SK-N-SH (cell line): ENCODE results near the gene NHLH1. TPM values are rescaled to one million over a fixed set of nuclear protein-coding genes. Genes with fewer than 3 reads are reported as not detected.
A peak's percentile ranks its signal among the peaks of the same experiment; 100 is the strongest.

Experiments
- CTCF ChIA-PET: fragments of 300-600, 350-600 bp; formaldehyde crosslinking; extraction: SDS; loops from one replicate; lab custom pipeline; 2021; lab: Yijun Ruan, JAX
- POLR2A ChIA-PET: fragments of 350-600 bp; sonication (Branson Sonifier 250); formaldehyde crosslinking; extraction: SDS; loops from one replicate; lab custom pipeline; 2020; ENCODE audit warnings: antibody characterized with exemption, inconsistent platforms; lab: Yijun Ruan, JAX
- DNase-seq: peaks from one replicate; pipeline ENCODE4 v3.0.0; 2012
- H2AFZ ChIP-seq: fragments of 200-600 bp; sonication (generic); 2 replicates; pipeline ENCODE4 v1.8.1; 2016; ENCODE audit warnings: antibody characterized with exemption, mild to moderate bottlenecking, low read depth
- H3F3A ChIP-seq: fragments of 200-600 bp; sonication (generic); replicated peaks from 2 replicates; pipeline ENCODE3; 2016; ENCODE audit warnings: antibody characterized with exemption, mild to moderate bottlenecking; ENCODE audit not compliant: insufficient read depth
- H3K27ac ChIP-seq, 2 experiments: fragments of 200-500 bp in 1 of 2; fragments of 200-600 bp in 1 of 2; sonication (Bioruptor generic) in 1 of 2; sonication (generic), shearing (Covaris generic) in 1 of 2; 2 replicates each; pipeline versions ENCODE4 v1.5.1 to v1.6.1; 2014 to 2016; ENCODE audit warnings: low read depth in 2 of 2, inconsistent platforms in 1 of 2, low read length in 1 of 2, mild to moderate bottlenecking in 1 of 2, mixed read lengths in 1 of 2
- H3K27me3 ChIP-seq: fragments of 200-600 bp; sonication (generic), shearing (Covaris generic); 2 replicates; pipeline ENCODE4 v1.6.1; 2016; ENCODE audit warnings: mixed run types; ENCODE audit not compliant: insufficient read depth
- H3K36me3 ChIP-seq, 2 experiments: fragments of 200-500 bp in 1 of 2; fragments of 200-600 bp in 1 of 2; sonication (Bioruptor generic) in 1 of 2; sonication (generic) in 1 of 2; replicated peaks in 1 of 2; 2 replicates each; pipeline versions ENCODE3 to v1.5.1; 2014 to 2016; ENCODE audit warnings: low read length in 1 of 2, mild to moderate bottlenecking in 1 of 2; ENCODE audit not compliant: insufficient read depth in 2 of 2, control insufficient read depth in 1 of 2
- H3K4me1 ChIP-seq, 2 experiments: fragments of 200-500 bp in 1 of 2; fragments of 200-600 bp in 1 of 2; sonication (Bioruptor generic) in 1 of 2; sonication (generic), shearing (Covaris generic) in 1 of 2; 2 replicates each; pipeline versions ENCODE4 v1.5.1 to v1.6.1; 2014 to 2016; ENCODE audit warnings: low read depth in 1 of 2, low read length in 1 of 2, mixed run types in 1 of 2; ENCODE audit not compliant: insufficient read depth in 2 of 2, control insufficient read depth in 1 of 2
- H3K4me2 ChIP-seq: fragments of 200-600 bp; sonication (generic), shearing (Covaris generic); 2 replicates; pipeline ENCODE4 v1.6.1; 2017; ENCODE audit warnings: mixed run types
- H3K4me3 ChIP-seq, 2 experiments: fragments of 200-500 bp in 1 of 2; fragments of 200-600 bp in 1 of 2; sonication (Bioruptor generic) in 1 of 2; sonication (generic), shearing (Covaris generic) in 1 of 2; 2 replicates each; pipeline versions ENCODE4 v1.5.1 to v1.8.1; 2014 to 2016; ENCODE audit warnings: low read depth in 2 of 2, inconsistent platforms in 1 of 2, low read length in 1 of 2, mild to moderate bottlenecking in 1 of 2, mixed read lengths in 1 of 2, moderate library complexity in 1 of 2
- H3K79me2 ChIP-seq: fragments of 200-600 bp; sonication (generic); 2 replicates; pipeline ENCODE4 v1.8.1; 2017; ENCODE audit warnings: mild to moderate bottlenecking; ENCODE audit not compliant: insufficient read depth
- H3K9ac ChIP-seq: fragments of 200-600 bp; sonication (generic); 2 replicates; pipeline ENCODE4 v1.6.1; 2017; ENCODE audit warnings: mixed run types
- H3K9me2 ChIP-seq: fragments of 200-600 bp; sonication (generic); 2 replicates; pipeline ENCODE4 v1.6.1; 2017; ENCODE audit warnings: mixed run types
- H3K9me3 ChIP-seq: fragments of 200-600 bp; sonication (generic); 2 replicates; pipeline ENCODE4 v1.6.1; 2017; ENCODE audit warnings: mixed run types, mild to moderate bottlenecking, moderate library complexity
- H4K20me1 ChIP-seq: fragments of 200-600 bp; sonication (generic); 2 replicates; pipeline ENCODE4 v1.6.1; 2017; ENCODE audit warnings: mild to moderate bottlenecking, mixed run types; ENCODE audit not compliant: insufficient read depth
- CHD2 ChIP-seq: fragments of 150-350 bp; IDR thresholded peaks from 2 replicates; pipeline ENCODE4 v1.6.1; 2018; ENCODE audit warnings: low read length; ENCODE audit not compliant: partially characterized antibody
- CTCF ChIP-seq: fragments of 200-600 bp; sonication (generic); IDR thresholded peaks from 2 replicates; pipeline ENCODE4 v1.6.1; 2017; ENCODE audit warnings: antibody characterized with exemption, mild to moderate bottlenecking, moderate library complexity
- ELF1 ChIP-seq: IDR thresholded peaks from 2 replicates; pipeline ENCODE4 v1.4.0; 2012
- FOSL2 ChIP-seq: IDR thresholded peaks from 2 replicates; pipeline ENCODE4 v1.4.0; 2012; ENCODE audit warnings: low read depth, mild to moderate bottlenecking, moderate library complexity, borderline replicate concordance
- FOXJ3 ChIP-seq: sonication (generic); formaldehyde crosslinking; IDR thresholded peaks from 2 replicates; pipeline ENCODE4 v1.5.1; 2020; ENCODE audit warnings: mild to moderate bottlenecking, missing genetic modification reagents
- GABPA ChIP-seq: IDR thresholded peaks from 2 replicates; pipeline ENCODE4 v1.4.0; 2012; ENCODE audit warnings: low read depth, mild to moderate bottlenecking
- GATA2 ChIP-seq: sonication (generic); formaldehyde crosslinking; IDR thresholded peaks from 2 replicates; pipeline ENCODE4 v1.5.0; 2020; ENCODE audit warnings: mild to moderate bottlenecking, missing genetic modification reagents
- MXI1 ChIP-seq: IDR thresholded peaks from 2 replicates; pipeline ENCODE4 v1.6.1; 2012; ENCODE audit warnings: mild to moderate bottlenecking, low read depth, low read length, improper control_type of control experiment
- POLR2AphosphoS5 ChIP-seq: IDR thresholded peaks from 2 replicates; pipeline ENCODE4 v1.6.1; 2012; ENCODE audit warnings: low read depth, low read length
- RCOR1 ChIP-seq: fragments of 150-350 bp; IDR thresholded peaks from 2 replicates; pipeline ENCODE4 v1.6.1; 2017; ENCODE audit warnings: antibody characterized with exemption, low read length
- RFX5 ChIP-seq: IDR thresholded peaks from 2 replicates; pipeline ENCODE4 v1.6.1; 2012; ENCODE audit warnings: mild to moderate bottlenecking, improper control_type of control experiment, low read length
- RXRA ChIP-seq: IDR thresholded peaks from 2 replicates; pipeline ENCODE4 v1.4.0; 2012; ENCODE audit warnings: low read depth, mild to moderate bottlenecking, borderline replicate concordance
- TAF1 ChIP-seq: IDR thresholded peaks from 2 replicates; pipeline ENCODE4 v1.6.1; 2012; ENCODE audit warnings: low read depth, mild to moderate bottlenecking, low read length, moderate library complexity, borderline replicate concordance
- TEAD4 ChIP-seq: IDR thresholded peaks from 2 replicates; pipeline ENCODE4 v1.4.0; 2012; ENCODE audit warnings: mild to moderate bottlenecking, borderline replicate concordance; ENCODE audit not compliant: insufficient read depth
- YY1 ChIP-seq: IDR thresholded peaks from 2 replicates; pipeline ENCODE4 v1.4.0; 2012; ENCODE audit warnings: low read depth, mild to moderate bottlenecking
- WGBS: methylation state at CpG from one replicate; pipeline ENCODE4 v1.1.6; 2017; ENCODE audit warnings: low lambda C conversion rate; 5-methylcytosine and 5-hydroxymethylcytosine counted together
- polyA plus RNA-seq, 3 experiments: library from polyadenylated mRNA; depleted of rRNA; stranded (reverse); fragments of >200 nt; gene quantifications; 2 replicates each; pipeline ENCODE4 v1.2.3, GENCODE V29; 2012
- TF ChIP-seq, protein P1 (sequence below): IDR thresholded peaks from 2 replicates; pipeline ENCODE4 v1.4.0; 2012; ENCODE audit warnings: low read depth
- TF ChIP-seq, protein P2 (sequence below): fragments of 150-350 bp; IDR thresholded peaks from 2 replicates; pipeline ENCODE4 v1.6.1; 2016; ENCODE audit warnings: mild to moderate bottlenecking, low read depth, low read length

Gene NHLH1
- polyA plus RNA-seq, 1 of the 3 experiments (the other 2 are of a cell fraction) = 0.18 TPM

- H3K4me3 ChIP-seq = no peak overlapping the region
- H3F3A ChIP-seq = no peaks in the 10 kb centered on the region
- DNase-seq = no peak
- H3K27me3 ChIP-seq = no peaks in the 10 kb centered on the region
- peaks cover 0 to 26% of the 10 kb centered on the region in 2 experiments for H3K36me3 ChIP-seq
- ChIA-PET POLR2A (no interaction called here), CTCF (no interaction called here)
- H3K79me2 ChIP-seq = no peaks in the 10 kb centered on the region
- 100% methylated on average over 1 of the region's 4 CpGs for WGBS
- H3K4me1 ChIP-seq = peaks cover 0 to 16% of the 10 kb centered on the region in 2 experiments; a peak in 1 of 4 replicates
- H3K4me2 ChIP-seq = no peak overlapping the region
- H4K20me1 ChIP-seq = no peaks in the 10 kb centered on the region
- no peaks in the 10 kb centered on the region for H3K9me3 ChIP-seq
- H3K9me2 ChIP-seq = no peaks in the 10 kb centered on the region
- no peak overlapping the region for H2AFZ ChIP-seq
- H3K27ac ChIP-seq = no peak overlapping the region
- no peak overlapping the region for H3K9ac ChIP-seq
- TF ChIP-seq YY1 = no peak
- TF ChIP-seq TAF1 = no peak
These were observed 52.9 kb downstream of the NHLH1 start for GRCh38 chr1:160419838-160420169.

- Histone ChIP-seq H3K4me2 (no peak overlapping the region), H2AFZ (no peak overlapping the region), H3K4me1 (peaks cover 0 to 16% of the 10 kb centered on the region in 2 experiments; a peak in 1 of 4 replicates), H3K9ac (no peak overlapping the region), H3K9me2 (no peaks in the 10 kb centered on the region), H4K20me1 (no peaks in the 10 kb centered on the region), H3K4me3 (no peak overlapping the region), H3K9me3 (no peaks in the 10 kb centered on the region), H3K27me3 (no peaks in the 10 kb centered on the region), H3K27ac (no peak overlapping the region; a peak in 1 of 4 replicates), H3K36me3 (peaks cover 0 to 39% of the 10 kb centered on the region in 2 experiments)
- POLR2A ChIA-PET = no interaction called here
- TF ChIP-seq GATA2 = peak; percentile 88
- TF ChIP-seq TAF1 = no peak
- peak; percentile 55; the same call in 1 of the 2 replicates for TF ChIP-seq FOXJ3
- TF ChIP-seq, all 33 proteins: peak for 2
- DNase-seq = no peak
- Histone ChIP-seq H3K79me2 (no peaks in the 10 kb centered on the region), H3F3A (no peaks in the 10 kb centered on the region)
- CTCF ChIA-PET = interaction anchor here (1.0 to 1.2 kb wide), 4 partner anchors 45 to 228 kb away, joined by 3 to 4 read pairs (median 4); no protein-coding TSS in a partner anchor
- WGBS = 92% methylated on average over 7 of the region's 7 CpGs
These were observed 54.3 kb downstream of the NHLH1 start for GRCh38 chr1:160420881-160421842.

DNA sequence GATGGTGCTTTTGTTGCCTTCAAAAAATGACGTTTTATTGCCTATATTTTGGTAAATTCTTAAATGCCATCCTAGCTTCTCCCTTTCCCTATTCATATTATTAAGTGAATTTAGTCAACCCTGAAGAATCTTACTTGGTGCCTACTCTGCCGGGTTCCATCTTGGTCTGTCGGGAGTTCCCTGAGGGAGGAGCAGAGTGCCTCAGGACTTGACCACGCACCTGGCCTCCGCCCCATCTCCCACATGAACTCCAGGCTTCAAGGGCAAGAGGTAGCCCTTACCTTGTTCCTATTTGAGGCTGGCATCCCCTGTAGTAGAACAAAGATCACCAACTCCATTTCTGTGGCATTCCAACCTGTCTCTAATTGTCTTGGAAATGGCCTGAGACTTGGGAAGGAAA lies 55.0 kb downstream of the NHLH1 start:
- WGBS = 84% methylated on average over 5 of the region's 5 CpGs
- no peaks in the 10 kb centered on the region for H4K20me1 ChIP-seq
- H3K9me3 ChIP-seq = no peaks in the 10 kb centered on the region
- no peak for DNase-seq
- H2AFZ ChIP-seq = no peak overlapping the region
- H3K9ac ChIP-seq = no peak overlapping the region
- H3K27ac ChIP-seq = no peak overlapping the region
- no peaks in the 10 kb centered on the region for H3K9me2 ChIP-seq
- H3F3A ChIP-seq = no peaks in the 10 kb centered on the region
- no peaks in the 10 kb centered on the region for H3K27me3 ChIP-seq
- peaks cover 0 to 16% of the 10 kb centered on the region in 2 experiments; a peak in 1 of 4 replicates for H3K4me1 ChIP-seq
- POLR2A ChIA-PET = no interaction called here
- no peaks in the 10 kb centered on the region for H3K79me2 ChIP-seq
- TF ChIP-seq TEAD4 (no peak), POLR2AphosphoS5 (no peak), RCOR1 (no peak), MXI1 (no peak), FOSL2 (no peak), ELF1 (no peak), CTCF (no peak), FOXJ3 (no peak), YY1 (no peak), RXRA (no peak), CHD2 (no peak), RFX5 (no peak), GABPA (no peak)
- TF ChIP-seq, protein P1, sequence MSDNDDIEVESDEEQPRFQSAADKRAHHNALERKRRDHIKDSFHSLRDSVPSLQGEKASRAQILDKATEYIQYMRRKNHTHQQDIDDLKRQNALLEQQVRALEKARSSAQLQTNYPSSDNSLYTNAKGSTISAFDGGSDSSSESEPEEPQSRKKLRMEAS = no peak
- TF ChIP-seq, protein P2, sequence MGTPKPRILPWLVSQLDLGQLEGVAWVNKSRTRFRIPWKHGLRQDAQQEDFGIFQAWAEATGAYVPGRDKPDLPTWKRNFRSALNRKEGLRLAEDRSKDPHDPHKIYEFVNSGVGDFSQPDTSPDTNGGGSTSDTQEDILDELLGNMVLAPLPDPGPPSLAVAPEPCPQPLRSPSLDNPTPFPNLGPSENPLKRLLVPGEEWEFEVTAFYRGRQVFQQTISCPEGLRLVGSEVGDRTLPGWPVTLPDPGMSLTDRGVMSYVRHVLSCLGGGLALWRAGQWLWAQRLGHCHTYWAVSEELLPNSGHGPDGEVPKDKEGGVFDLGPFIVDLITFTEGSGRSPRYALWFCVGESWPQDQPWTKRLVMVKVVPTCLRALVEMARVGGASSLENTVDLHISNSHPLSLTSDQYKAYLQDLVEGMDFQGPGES = no peak
- TF ChIP-seq, all 33 proteins: peak for 0
- CTCF ChIA-PET = interaction anchor here (1.1 to 1.2 kb wide), 3 partner anchors 45 to 228 kb away, joined by 3 to 4 read pairs (median 4); no protein-coding TSS in a partner anchor
- peaks cover 0 to 46% of the 10 kb centered on the region in 2 experiments for H3K36me3 ChIP-seq
- H3K4me2 ChIP-seq = no peak overlapping the region
- H3K4me3 ChIP-seq = no peak overlapping the region
